GM19035 (cell line): ENCODE data around the gene ZNF143.
A peak's percentile ranks its signal among the peaks of the same experiment; 100 is the strongest.

Experiments
- ATAC-seq: cut with Tn5 transposase; IDR thresholded peaks from one replicate; pipeline ENCODE4 v1.9.1; 2021; ENCODE audit not compliant: unreplicated experiment

ZNF143 gene

DNA sequence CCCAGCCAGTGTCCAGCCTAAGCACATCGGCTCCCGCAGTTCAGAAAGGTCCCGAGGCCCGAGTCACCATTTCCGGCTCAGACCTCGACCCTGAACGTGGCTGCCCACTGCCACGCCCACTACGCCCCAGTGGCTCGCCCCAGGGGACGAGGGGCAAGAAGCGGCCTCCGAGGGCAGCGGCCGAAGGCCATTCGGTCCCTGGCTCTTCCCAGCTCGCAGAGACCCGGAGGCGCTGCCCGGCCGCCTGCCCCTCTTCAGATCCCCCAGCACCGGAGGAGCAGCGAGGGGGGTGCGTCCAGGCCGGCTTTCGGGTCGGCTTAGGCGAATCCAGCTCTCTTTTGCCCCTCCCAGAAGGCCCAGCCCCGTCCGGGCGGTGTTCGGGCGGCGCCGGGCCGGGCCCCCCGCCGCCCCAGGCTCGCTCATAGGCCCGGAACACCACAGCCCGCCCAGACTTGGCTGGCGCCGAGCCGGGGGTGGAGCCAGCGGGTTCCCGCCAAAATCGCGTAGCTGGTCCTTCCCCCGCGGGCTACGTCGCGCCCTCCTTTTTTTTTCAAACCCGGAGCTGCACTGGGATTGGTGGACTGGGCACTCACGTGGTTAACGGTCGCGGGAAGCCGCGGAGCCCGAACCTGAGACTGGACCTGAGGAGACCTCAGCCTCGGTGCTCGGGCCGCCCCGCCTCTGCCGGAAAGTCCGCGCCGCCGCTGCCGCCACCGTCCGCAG lies 112.4 kb downstream of the ZNF143 start, which contains the start of gene WEE1:
Gene WEE1 (plus strand): TSS at position 619 of the 723 bp plus-strand sequence. CDS start 264 bp downstream, outside the sequence.
- ATAC-seq, result peak; percentile 79

- ATAC-seq, result peak; percentile 5
These were observed 113.2 kb downstream of the ZNF143 start for GRCh38 chr11:9573775-9574621.

- ATAC-seq, result no peak
These were observed 113.9 kb downstream of the ZNF143 start for GRCh38 chr11:9574622-9575259.

- ATAC-seq, result no peak
These were observed 114.7 kb downstream of the ZNF143 start for GRCh38 chr11:9575260-9576240.

DNA sequence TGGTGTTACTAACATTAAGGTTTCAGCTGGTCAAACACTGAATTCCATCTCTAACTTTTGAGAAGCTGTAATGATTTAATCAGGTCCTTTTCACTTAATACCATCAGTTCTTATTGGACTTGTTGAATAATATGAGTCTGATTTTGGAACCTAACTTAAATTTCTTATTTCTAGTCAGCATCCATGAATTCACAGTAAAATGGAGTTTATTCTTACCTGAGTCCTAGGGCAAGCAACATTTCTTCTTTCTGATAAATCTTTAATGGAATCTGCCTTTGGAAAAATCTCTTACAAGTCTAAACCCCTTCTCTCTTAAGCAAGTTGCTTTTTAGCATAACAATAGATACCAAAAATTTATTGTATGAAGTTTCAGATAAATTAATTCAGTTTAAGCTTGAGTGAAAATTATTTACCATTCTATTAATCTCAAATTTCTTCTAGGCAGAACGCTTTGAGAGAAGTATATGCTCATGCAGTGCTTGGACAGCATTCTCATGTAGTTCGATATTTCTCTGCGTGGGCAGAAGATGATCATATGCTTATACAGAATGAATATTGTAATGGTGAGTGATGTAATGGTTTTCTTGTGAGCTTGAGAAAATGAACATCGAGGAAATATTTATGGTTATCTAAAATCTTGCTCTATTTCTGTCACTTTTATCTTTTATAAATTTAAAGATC lies 116.0 kb downstream of the ZNF143 start:
- ATAC-seq, result no peak

DNA sequence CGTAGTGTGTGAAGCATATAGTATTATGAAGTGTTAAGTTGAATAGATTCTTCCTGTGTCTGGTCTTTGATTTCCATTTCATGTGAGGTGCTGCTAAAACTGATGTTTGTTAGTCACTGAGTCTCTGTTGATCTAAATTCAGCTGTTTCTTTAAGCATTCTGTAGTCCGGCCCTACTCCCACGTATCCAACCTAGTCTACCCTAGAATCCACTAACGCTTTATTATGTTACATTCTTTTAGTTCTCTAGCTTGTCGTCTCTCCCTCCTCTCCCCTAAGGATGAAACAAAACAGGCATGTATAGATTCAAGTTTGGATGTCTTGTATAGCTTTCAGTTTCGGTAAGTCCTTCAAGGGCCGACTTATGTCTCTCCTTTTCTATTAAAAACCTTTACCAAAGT lies 116.7 kb downstream of the ZNF143 start:
- ATAC-seq, result no peak
